Measurements from ENCODE around the gene ITPK1. TPM values are rescaled to one million over a fixed set of nuclear protein-coding genes. Genes with fewer than 3 reads are reported as not detected.

The ITPK1 gene
- total and polyA plus RNA-seq, 2 donors (not counting 3 experiments of a cell fraction or from before 2014, with no cell fraction given) = 39.6 to 51.8 TPM

DNA sequence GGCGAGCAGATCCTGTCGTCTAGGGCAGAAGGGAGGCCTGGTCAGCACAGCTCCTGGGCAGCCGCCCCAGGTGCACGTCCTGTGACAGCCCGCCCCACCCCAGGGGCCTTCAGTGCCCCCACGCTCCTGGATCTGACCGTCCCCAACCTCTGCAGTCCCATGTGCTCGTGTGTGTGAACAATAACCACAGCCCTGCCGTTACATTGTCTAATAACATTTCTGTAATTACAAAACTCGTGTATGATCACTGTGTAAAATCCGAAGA, 153.0 kb downstream of the ITPK1 start:
- dilution Hi-C loops (cut with MboI; ENCODE audit: extremely low pct_ligation_motif_present, low sequenced_read_pairs) = loop anchor here (25.0 kb wide), 1 partner anchor 175 kb away; no protein-coding TSS in a partner anchor
- no peak overlapping the region for H3K27ac ChIP-seq (ENCODE audit: insufficient read depth, low read depth, low read length)

More for the DNA sequence above, 153.0 kb downstream of the ITPK1 start:
- TF ChIP-seq MAX (IDR thresholded peaks at IDR 0.05; ENCODE audit: insufficient read depth, insufficient read length) (no peak), FOS (IDR thresholded peaks at IDR 0.05; ENCODE audit: borderline replicate concordance, insufficient read depth, low read length) (no peak), JUN (IDR thresholded peaks at IDR 0.05; ENCODE audit: borderline replicate concordance, insufficient read depth, insufficient read length, low read depth) (no peak), POLR2AphosphoS5 (IDR thresholded peaks at IDR 0.05; ENCODE audit: insufficient read depth, low read depth, low read length) (no peak), MYC (IDR thresholded peaks at IDR 0.05; ENCODE audit: low read depth, low read length) (no peak), GATA2 (IDR thresholded peaks at IDR 0.05; ENCODE audit: insufficient read depth, insufficient read length, low read depth, low read length) (no peak), POLR2A (IDR thresholded peaks at IDR 0.05; ENCODE audit: low read depth, low read length) (no peak), EZH2 (IDR thresholded peaks at IDR 0.05; ENCODE audit: borderline replicate concordance, low read depth, low read length, severe bottlenecking) (no peak)
- TF ChIP-seq, protein P1, sequence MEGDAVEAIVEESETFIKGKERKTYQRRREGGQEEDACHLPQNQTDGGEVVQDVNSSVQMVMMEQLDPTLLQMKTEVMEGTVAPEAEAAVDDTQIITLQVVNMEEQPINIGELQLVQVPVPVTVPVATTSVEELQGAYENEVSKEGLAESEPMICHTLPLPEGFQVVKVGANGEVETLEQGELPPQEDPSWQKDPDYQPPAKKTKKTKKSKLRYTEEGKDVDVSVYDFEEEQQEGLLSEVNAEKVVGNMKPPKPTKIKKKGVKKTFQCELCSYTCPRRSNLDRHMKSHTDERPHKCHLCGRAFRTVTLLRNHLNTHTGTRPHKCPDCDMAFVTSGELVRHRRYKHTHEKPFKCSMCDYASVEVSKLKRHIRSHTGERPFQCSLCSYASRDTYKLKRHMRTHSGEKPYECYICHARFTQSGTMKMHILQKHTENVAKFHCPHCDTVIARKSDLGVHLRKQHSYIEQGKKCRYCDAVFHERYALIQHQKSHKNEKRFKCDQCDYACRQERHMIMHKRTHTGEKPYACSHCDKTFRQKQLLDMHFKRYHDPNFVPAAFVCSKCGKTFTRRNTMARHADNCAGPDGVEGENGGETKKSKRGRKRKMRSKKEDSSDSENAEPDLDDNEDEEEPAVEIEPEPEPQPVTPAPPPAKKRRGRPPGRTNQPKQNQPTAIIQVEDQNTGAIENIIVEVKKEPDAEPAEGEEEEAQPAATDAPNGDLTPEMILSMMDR (IDR thresholded peaks at IDR 0.05; ENCODE audit: extremely low read depth in 1 of 2, insufficient read depth in 1 of 2, low read depth in 1 of 2, low read length in 2 of 2) = no peak
- H3K36me3 ChIP-seq (ENCODE audit: control insufficient read depth in 2 of 2, extremely low read depth in 1 of 2, insufficient read depth in 2 of 2, low read length in 2 of 2) = peaks cover 0 to 2% of the 10 kb centered on the region in 2 experiments
- FAIRE-seq (no peak), DNase-seq (ENCODE audit: low read depth, low spot score) (no peak)
- H3K79me2 ChIP-seq (ENCODE audit: control insufficient read depth, insufficient read depth, low read length) = no peaks in the 10 kb centered on the region
- intact Hi-C loops (cut with micrococcal nuclease) = no loop called here
- no peaks in the 10 kb centered on the region for H3K27me3 ChIP-seq (ENCODE audit: control insufficient read depth in 2 of 2, insufficient read depth in 2 of 2, low read length in 2 of 2)
- no peak overlapping the region for H2AFZ ChIP-seq (ENCODE audit: low read depth, low read length)
- no peak overlapping the region for H3K9ac ChIP-seq (replicated peaks; ENCODE audit: extremely low read depth, insufficient read depth, low read length)
- no peaks in the 10 kb centered on the region for H3K9me3 ChIP-seq (replicated peaks; ENCODE audit: control insufficient read depth, insufficient read depth, low read length)
- no TSS peak for BruUV-seq (replicated peaks)
- POLR2A ChIA-PET = no interaction called here
- peaks cover 8% of the 10 kb centered on the region for H3K4me1 ChIP-seq (ENCODE audit: control insufficient read depth, extremely low read depth, insufficient read depth, low read length)
- CTCF ChIA-PET = interaction anchor here (1.1 to 1.7 kb wide), 3 partner anchors 150 to 170 kb away, joined by 3 to 8 read pairs (median 7); no protein-coding TSS in a partner anchor
- H3K9me1 ChIP-seq (replicated peaks; ENCODE audit: control insufficient read depth, extremely low read depth, insufficient read depth, low read length) = no peaks in the 10 kb centered on the region
- no peak overlapping the region for H3K4me2 ChIP-seq (ENCODE audit: insufficient read depth, low read length)
- no peaks in the 10 kb centered on the region for H4K20me1 ChIP-seq (replicated peaks; ENCODE audit: control insufficient read depth, extremely low read depth, insufficient read depth, low read length)
- no peak overlapping the region for H3K4me3 ChIP-seq (replicated peaks in 1 of 3; ENCODE audit: insufficient read depth in 1 of 3, low read depth in 1 of 3, low read length in 3 of 3)
